NCI-H82 treated with DMSO at 0.1 percent for 48 hours (cell line): Measurements from ENCODE around the gene TDRD3.
"Not testable (repeated sequence)": the region's sequence is repeated elsewhere in the genome, so short reads cannot be mapped to it uniquely, and the experiment has no call there.

ENCODE experiments used
- DNase-seq: peaks from one replicate; lab custom pipeline; 2025; ENCODE audit not compliant: unreplicated experiment; lab: John Stamatoyannopoulos, UW

Gene TDRD3

GRCh38 chr13:60398379-60398891, 1.4 kb downstream of the TDRD3 start:
- DNase-seq = peak; percentile 34

GRCh38 chr13:60398907-60399589, 2.0 kb downstream of the TDRD3 start:
- DNase-seq = no peak

- DNase-seq = no peak
These were observed 5.0 kb downstream of the TDRD3 start for GRCh38 chr13:60402022-60402421.

- no peak for DNase-seq
These were observed 10.1 kb downstream of the TDRD3 start for GRCh38 chr13:60407095-60407494.

- not testable (repeated sequence) for DNase-seq
These were observed 10.8 kb downstream of the TDRD3 start for GRCh38 chr13:60407852-60408251.

GRCh38 chr13:60409574-60410292, 12.7 kb downstream of the TDRD3 start:
- DNase-seq = not testable (repeated sequence)

GRCh38 chr13:60410299-60410698, 13.3 kb downstream of the TDRD3 start:
- no peak for DNase-seq

- no peak for DNase-seq
These were observed 14.4 kb downstream of the TDRD3 start for GRCh38 chr13:60411464-60411863.

- no peak for DNase-seq
These were observed 15.0 kb downstream of the TDRD3 start for GRCh38 chr13:60411983-60412382.

GRCh38 chr13:60412909-60413616, 16.0 kb downstream of the TDRD3 start:
- DNase-seq = no peak

- no peak for DNase-seq
These were observed 17.2 kb downstream of the TDRD3 start for GRCh38 chr13:60414177-60414576.

GRCh38 chr13:60417734-60418133, 20.7 kb downstream of the TDRD3 start:
- DNase-seq = no peak

GRCh38 chr13:60418954-60419353, 21.9 kb downstream of the TDRD3 start:
- no peak for DNase-seq

GRCh38 chr13:60425332-60425731, 28.3 kb downstream of the TDRD3 start:
- no peak for DNase-seq

- no peak for DNase-seq
These were observed 29.1 kb downstream of the TDRD3 start for GRCh38 chr13:60426075-60426474.

- no peak for DNase-seq
These were observed 30.3 kb downstream of the TDRD3 start for GRCh38 chr13:60427285-60427684.

GRCh38 chr13:60431108-60431700, 34.2 kb downstream of the TDRD3 start:
- peak; percentile 56 for DNase-seq

- DNase-seq = no peak
These were observed 36.5 kb downstream of the TDRD3 start for GRCh38 chr13:60433505-60433904.

GRCh38 chr13:60435762-60436374, 38.8 kb downstream of the TDRD3 start:
- DNase-seq = no peak

- no peak for DNase-seq
These were observed 42.2 kb downstream of the TDRD3 start for GRCh38 chr13:60439201-60439600.

- no peak for DNase-seq
These were observed 44.7 kb downstream of the TDRD3 start for GRCh38 chr13:60441761-60442160.
